OCI-LY3 (cell line): Measurements from ENCODE around the gene FAM171A2.

Experiments
- EZH2phosphoT487 ChIP-seq: fragments of 200-600 bp; shearing (Covaris generic); IDR thresholded peaks from 2 replicates; pipeline ENCODE4 v1.6.1; 2018; ENCODE audit warnings: antibody characterized with exemption, mixed run types, low read depth
- TF ChIP-seq, protein P1 (sequence below): fragments of 200-600, 300-600 bp; sonication (generic); IDR thresholded peaks from 2 replicates; pipeline ENCODE4 v1.5.1; 2014; ENCODE audit warnings: antibody characterized with exemption, low read length, low read depth

DNA sequence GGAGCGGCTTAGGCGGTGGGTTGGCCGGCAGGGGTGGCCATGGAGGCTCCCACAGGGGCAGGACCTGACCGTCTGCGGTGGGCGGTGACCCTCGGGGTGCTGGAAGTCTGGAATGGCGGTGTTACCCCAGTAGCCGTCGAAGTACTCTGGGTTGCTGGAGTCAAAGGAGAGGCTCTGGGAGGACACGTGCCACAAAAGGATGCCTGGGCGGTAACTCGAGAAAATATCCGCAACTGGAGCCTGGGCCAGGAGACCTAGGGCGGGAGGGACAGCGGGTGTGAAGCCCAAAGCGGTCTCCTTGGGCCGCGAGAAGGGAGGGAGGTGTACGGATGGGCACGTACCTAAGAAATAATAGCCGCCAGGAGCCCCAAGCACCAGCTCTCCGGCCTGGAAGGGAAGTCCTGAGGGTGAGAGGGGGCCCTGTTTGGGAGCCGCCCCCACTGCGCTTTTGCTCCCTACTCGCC lies 21.2 kb upstream of the FAM171A2 start:
- TF ChIP-seq, protein P1, sequence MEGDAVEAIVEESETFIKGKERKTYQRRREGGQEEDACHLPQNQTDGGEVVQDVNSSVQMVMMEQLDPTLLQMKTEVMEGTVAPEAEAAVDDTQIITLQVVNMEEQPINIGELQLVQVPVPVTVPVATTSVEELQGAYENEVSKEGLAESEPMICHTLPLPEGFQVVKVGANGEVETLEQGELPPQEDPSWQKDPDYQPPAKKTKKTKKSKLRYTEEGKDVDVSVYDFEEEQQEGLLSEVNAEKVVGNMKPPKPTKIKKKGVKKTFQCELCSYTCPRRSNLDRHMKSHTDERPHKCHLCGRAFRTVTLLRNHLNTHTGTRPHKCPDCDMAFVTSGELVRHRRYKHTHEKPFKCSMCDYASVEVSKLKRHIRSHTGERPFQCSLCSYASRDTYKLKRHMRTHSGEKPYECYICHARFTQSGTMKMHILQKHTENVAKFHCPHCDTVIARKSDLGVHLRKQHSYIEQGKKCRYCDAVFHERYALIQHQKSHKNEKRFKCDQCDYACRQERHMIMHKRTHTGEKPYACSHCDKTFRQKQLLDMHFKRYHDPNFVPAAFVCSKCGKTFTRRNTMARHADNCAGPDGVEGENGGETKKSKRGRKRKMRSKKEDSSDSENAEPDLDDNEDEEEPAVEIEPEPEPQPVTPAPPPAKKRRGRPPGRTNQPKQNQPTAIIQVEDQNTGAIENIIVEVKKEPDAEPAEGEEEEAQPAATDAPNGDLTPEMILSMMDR, result no peak
- no peak for TF ChIP-seq EZH2phosphoT487
